ENCODE data around the gene PANK1.
"Not testable (repeated sequence)": the region's sequence is repeated elsewhere in the genome, so short reads cannot be mapped to it uniquely, and the experiment has no call there.

Gene PANK1

DNA sequence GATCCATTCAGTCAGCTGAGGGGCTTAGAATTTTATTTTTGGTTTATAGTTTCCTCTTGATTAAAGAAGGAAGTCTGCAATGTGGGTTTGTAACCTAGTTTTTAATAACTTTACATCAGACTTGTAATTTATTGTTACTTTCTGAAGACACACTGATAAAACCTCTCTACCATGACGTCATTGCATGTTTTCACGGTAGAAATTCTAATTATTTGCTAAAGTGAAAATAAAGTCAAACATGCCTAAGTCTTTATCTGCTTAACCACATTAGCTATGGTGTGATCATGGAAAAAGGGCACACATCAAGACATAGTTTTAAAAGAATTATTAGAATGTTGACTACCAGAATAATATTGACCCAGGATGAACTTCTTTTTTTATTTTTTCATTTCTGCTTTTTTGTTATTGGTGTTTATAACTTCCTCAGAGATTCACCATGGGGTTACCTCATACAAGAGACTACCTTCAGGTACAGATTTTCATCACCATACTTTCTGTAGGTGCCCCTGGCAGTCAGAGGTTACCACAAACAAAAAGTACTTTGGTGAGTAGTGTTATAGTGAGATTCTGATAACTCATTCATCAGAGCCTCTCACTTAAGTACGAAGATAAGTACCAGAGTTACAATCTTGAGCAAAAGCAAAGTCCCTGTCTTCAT is 7.0 kb upstream of the PANK1 start:
- DNase-seq, result no peak

DNA sequence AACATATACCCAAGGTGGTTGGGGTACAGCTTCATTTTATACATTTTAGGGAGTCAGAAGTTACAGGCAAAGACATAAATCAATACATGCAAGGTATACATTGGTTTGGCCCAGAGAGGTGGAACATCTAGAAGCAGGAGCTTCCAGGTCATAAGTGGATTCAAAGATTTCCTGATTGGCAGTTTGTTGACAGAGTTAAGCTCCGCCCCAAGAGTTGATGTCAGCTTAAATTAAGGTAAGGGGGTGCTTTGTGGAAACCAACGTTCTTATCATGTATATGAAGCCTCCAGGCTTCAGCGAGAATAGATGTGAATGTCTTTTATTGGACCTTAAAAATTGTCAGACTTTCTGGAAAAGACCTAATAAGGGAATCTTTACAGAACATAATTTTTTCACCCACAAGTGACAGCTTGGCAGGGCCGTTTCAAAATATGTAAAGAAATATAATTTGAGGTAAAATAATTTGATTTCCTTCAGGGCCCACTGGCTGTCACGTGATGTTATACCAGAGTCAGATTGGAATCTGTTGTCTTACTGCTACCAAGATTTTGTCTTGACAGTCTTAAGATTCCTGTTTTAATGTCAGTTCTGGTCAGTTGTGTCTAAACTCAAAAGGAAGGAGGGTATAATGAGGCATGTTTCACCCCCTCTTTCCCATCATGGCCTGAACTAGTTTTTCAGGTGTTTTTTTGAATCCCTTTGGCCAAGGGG is 6.3 kb upstream of the PANK1 start:
- no peak for DNase-seq

DNA sequence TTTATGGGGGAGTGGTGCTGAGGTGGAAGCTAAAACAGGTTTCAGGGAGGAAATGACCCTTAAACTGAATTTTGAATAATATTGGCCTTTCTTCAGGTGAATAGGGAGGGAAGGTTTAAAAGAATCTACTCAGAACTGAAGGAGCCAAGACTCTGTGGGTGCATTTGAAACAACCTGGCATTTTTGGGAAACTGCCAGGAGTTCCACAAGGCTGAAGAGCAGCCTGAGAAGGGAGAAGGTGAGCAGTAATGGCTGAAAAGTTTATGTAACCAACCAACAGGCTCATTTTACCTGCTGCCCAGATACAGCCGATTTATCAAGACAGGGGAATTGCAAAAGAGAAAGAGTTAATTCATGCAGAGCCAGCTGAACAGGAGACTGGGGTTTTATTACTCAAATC is 4.0 kb upstream of the PANK1 start:
- DNase-seq, result no peak

DNA sequence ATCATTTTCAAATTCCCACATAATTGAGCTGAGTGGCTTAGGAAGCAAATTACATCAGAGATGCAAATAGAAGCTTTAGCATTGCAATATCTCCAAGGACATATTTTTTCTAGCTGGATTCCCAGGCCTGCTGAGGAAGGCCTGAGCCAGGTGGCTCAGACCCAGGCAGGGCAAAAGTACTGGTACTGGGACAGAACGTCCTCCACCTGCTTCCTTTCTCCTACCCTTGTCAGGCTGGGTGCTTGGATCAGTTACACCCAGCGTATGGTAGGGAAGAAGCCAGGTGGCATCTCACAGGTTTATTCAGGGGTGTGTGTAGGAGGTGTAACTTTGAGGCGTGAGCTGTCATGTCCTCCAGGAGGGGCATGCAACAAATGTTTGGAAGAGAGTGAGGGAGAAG is 3.0 kb upstream of the PANK1 start:
- DNase-seq, result no peak

DNA sequence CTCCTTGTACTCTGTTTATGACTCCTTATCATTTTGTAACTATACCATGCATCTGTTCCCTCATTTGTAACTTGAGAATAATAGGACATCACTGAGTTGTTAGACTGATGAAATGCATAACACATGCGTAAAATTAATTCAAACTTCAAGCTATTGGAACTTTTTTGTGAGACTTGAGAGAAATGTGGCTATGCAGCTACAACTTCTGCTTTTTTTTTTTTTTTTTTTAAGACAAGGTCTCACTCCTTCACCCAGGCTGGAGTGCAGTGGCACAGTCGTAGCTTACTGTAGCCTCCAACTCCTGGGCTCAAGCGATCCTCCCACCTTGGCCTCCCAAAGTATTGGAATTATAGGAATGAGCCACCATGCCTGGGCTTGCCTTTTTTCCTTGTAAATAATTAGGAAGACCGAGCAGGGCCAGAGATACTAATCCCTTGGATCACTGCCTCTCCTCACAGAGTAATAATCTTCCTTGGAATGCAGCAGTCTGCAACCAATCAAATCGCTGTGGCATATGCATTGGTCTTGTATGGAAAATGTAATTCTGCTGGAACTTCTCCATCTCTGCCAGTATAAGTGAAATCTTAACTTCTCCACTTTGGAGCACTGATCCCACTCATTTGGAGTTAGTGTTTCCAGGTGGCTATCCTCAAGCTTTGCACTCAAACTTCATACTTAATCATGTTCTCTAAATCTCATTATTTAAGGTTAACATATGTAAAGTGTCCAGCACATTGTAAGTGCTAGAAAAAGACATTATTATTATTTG is 2.0 kb upstream of the PANK1 start:
- DNase-seq, result no peak

DNA sequence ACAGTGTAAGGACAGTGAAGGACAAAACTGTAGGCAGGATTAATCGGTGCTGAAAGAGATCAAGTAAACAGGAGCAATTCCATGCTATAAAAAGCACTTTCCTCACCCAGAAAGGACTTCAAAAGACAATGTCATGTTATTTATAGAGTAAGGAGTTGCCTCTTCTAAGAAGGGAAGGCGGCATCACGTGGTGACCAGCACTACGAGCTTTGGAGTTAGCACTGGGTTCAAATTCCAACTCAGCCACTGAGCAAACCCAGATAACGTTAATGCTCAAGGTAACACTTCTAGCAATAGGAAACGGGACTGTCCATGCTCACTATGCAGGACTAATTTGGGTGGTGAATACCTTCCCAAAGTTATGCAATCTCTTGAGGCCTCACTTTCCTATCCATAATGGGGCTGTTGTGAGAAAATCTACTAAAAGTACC is 715 bp upstream of the PANK1 start:
- DNase-seq, result no peak

DNA sequence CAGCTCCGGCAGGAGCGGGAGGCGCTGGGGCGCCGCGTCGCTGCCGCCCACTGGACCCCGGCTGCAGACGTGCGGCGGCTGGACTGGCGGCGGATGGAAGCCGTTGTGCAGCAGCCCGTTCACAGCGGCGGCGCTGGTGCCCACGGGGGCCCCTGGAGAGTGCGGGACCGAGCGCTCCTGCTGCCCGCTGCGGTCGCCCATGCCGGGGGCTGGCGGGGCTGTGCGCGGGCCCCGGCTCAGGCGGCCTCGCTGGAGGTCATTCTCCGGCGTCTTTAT is 413 bp downstream of the PANK1 start:
- peak; percentile 66 for DNase-seq

DNA sequence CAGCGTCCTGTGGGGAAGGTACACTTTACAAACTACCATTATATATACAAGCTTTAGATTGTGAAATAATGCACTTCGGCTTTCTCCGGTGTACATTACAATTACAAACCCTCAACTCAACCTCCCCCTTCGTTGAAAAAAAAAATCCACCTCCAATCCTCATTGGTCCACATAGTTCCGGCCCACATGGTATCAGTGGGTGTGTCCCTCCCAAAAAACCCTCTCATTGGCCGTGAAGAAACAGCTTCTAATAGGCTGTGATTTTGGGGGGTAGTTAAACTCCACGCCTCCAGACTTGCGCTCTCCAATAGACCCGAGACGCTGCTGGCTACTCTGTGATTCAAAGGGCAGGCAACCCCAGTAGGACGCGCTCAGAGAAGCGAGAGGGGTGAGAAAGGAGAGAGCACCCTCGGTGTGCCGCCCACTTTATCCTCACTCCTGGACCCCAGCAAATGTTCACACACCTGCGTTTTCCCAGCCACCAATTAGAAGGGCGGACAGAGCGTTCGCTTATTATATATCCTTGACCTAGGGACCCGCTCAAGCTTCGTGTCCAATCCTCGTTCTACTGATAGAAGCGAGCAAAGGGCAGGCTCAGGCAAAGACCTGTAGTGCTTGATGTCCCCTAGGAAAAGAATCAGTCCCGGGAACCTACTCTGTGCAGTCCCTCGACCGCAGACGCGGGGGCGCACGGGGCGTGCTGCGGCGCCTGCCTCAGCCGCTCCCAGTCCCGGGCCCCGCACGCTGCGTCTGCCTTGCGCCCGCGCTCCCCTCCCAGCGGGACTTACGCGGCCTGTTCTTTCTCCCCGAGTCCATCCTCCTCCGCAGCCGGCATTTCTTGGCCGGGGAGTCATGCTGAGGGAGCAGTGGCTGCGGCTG is 991 bp downstream of the PANK1 start:
- peak; percentile 96 for DNase-seq

DNA sequence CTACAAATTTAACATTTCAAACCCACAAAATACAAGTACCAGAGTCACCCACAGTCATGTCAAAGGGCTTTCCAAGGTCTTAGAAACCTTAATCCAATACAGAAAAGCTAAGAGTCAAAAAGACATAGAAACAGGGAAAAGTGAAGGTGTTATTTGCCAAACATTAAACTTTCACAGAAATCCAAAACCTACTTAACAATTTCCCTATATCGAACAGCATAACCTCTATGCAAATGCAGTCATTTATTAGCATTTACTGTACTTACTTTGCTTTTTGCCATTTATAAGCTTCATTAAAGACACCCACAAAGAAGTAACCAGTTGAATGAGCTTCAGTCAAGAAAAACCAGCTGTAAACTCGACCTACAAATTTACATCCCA is 1.6 kb downstream of the PANK1 start:
- DNase-seq, result no peak

DNA sequence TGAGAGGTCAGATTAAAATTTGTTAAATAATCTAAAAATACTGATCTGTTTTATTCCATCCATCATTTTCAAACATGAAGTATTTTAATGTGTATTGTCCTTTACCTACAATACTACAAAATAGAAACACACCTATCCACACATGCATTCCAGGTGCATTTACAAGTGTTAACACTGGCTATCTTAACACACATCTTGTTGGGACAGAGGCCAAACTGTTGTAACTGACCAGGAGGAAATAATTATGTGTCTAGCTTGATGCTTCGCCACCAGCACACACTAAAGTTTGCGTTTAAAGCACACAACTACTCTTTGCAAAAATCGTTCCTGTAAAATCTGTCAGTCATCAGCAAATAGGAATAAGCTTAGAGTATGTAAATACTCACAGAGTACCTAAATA is 2.8 kb downstream of the PANK1 start:
- DNase-seq, result no peak

DNA sequence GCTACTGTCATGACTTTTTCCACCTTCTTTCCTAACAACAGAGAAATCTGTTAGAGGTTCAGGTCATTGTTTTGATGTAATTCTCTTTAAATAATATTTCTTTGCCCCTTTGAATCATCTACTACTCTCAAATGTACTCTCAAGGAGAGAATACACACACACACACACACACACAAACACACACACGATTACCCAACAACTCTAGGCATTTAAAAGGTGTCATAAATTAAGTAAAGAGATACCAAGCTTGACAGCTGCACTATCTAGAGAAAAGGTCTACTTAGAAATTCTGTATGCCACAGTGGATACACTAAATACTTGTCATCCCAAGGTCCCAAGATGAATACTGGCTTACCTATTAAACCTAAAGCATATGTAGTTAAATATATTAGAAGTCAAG is 4.8 kb downstream of the PANK1 start:
- DNase-seq, result no peak

DNA sequence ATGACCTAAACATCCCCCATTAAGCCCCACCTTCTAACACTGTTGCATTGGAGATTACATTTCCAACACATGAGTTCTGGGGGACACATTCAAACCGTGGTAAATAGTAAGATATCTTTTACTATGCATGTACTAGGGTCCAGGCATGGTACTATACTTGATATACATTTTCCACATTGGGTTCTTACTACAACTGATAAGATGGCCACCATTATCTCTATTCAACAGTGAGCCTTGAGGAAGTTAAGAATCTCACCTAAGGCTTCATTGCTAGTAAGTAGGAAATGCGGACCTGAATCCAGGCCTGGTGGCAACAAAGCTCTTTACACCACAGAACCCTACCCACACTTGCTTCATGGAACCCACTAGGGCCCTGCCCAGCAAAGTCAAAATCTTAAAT is 5.7 kb downstream of the PANK1 start:
- DNase-seq, result no peak

DNA sequence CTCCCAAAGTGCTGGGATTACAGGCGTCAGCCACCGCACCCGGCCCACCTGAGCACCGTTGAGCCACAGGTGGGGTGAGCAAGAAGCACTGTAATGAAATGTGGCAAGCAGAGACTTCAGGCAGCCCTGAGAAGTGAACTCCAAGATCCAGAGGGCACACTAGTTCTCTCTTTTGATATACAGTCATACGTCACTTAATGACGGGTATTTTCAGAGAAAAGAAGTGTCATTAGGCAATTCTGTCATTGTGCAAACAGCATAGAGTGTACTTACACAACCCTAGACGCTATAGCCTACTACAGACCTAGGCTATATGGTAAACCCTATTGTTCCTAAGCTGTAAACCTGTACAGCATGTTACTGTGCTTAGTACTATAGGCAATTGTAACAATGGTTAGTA is 7.9 kb downstream of the PANK1 start:
- DNase-seq, result no peak

DNA sequence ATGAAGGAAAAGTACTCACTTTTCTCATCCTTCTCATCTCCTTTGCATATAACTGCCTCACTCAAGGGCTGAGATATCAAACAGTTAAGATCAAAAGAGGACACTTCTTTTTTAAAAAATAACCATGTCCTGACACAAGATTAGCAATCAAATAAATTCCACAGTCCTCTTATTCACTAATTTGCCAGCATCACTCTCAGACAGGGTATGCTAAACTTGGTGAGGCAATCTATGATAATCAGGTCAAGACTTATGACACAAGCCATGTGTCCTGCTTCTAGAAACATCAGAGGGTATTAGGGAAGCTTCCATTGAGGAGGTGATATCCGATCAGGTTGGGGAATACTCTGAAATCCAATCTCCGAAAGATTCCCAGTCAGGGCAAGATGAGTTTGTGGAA is 10.4 kb downstream of the PANK1 start:
- DNase-seq, result no peak

DNA sequence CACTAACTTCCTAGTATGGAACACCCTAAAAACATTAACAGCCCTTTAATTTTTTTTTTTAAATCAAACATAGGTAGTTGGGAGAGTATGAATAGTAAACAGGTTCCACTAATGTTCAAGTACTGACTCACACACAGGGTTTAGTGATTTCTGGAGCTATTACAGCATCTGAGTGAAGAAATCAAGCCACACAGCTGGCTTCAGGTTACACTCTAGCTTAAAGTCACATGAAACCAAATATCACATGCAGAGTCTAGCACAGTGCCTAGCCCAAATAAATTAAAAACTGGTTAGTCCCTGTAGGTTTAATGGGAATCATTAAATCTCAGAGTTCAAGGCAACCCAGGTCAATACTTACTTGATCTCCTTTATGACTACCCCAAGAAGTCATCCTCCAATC is 11.6 kb downstream of the PANK1 start:
- no peak for DNase-seq

DNA sequence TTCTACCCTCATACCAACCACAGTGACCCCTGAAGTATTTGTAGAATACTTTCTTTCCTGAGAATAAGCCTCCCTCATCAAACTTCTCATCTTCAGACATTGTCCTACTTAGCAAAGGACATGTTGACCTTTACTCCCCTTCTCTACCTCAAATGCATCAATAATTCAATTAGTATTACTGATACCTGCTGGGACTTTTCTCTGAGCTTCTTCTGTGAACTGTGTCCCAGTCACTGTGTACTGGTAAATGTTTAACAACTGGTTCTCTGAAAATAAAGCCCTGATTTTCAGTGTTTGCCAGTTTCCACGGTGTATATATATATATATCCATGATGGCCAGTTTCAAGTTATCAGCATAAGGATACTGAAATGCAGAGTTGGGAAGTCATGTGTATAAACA is 12.2 kb downstream of the PANK1 start:
- no peak for DNase-seq

DNA sequence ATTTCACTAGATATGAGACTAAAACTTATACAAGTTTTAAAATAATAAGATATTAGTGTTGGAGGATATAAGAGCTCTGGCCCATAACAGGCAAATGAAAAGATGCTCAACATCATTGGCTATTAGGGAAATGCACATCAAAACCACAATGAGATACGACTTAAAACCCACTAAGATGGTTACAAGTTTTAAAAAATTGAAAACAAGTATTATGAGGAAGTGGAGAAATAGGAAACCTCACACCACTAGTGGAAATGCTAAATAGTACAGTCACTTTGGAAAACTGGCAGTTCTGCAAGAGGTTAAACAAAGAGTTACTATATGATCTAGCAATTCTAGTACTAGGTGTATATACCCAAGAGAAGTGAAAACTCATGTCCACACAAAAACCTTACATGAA is 17.2 kb downstream of the PANK1 start:
- DNase-seq, result no peak

DNA sequence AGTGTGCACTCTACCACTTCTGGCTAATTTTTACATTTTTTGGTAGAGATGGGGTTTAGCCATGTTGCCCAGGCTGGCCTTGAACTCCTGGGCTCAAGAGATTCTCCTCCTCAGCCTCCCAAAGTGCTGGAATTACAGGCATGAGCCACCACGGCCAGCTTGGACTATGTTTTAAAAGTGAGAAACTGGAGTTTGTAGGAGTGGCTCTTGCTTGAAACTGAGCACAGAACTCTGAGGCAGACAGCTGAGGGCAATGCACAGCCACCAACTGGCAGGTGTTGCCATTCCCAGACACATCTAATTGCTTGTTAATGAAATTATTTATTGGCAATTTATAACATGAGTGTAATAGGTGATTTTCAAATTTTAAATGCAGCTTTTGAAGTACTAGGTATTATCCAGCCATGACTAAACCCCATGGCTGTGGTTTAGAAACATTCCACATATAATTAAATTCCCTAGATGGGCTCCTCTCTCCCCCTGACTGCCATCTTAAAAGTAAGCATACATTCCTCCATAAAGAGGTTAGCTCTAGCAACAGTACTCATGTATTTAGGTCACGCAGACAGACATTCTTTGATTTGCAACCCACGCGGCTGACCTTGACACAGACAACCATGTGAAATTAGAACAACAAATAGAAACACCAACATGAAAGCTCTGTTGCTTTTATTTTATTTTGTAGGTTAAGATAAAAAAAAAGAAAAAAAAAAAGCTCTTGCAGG is 19.8 kb downstream of the PANK1 start:
- DNase-seq, result no peak

DNA sequence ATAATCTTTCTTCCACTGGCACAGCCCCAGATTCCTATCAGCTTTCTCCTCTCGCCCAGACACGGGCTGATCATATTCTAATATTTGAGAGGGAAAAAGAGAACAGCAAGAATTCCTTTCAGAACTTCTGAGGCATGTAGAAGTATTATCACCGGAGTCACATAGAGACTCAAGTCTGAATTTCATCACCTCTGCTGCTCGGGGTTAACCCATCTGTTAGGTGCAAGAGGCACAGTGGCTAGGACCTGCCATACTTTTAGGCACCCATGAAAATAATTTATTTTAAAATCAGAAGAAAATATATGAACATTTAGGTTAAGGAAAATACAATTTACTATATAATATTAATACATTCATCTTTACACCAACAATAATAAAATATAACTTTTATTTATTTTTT is 21.0 kb downstream of the PANK1 start:
- DNase-seq, result no peak

DNA sequence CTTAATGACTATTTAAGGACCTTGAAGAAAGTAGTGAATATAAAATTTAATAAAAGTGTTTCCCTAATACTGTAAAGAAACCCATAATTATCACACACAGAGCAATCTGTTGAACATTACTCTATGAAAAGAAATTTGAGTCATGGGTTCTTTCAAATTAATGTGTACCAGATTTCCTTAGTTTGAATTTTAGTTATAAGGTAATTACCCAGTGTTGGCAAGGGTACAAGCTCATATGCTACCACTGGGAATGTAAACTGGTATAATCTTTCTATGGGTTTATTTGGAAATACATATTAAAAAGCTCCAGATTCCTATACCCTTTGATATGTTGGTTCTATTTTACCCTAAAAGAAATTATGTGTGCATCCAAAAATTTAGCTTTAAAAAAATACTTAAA is 22.9 kb downstream of the PANK1 start:
- DNase-seq, result peak; percentile 57

DNA sequence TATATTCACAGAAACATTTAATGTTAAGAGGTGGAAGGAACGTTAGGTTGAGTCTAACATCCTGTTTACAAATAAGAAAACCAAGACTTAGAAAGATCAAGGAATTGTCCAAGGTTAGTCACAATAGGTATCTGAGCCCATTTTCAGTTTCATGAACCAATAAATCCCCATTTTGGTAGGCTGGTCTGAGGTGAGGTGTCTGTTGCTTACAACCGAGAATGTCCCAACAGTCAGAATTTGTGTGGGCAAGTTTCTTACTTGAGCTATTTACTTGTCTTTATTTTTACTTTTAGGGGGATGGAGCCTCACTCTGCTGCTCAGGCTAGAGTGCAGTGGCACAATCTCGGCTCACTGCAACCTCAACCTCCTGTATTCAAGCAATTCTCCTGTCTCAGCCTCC is 23.6 kb downstream of the PANK1 start:
- DNase-seq, result no peak

DNA sequence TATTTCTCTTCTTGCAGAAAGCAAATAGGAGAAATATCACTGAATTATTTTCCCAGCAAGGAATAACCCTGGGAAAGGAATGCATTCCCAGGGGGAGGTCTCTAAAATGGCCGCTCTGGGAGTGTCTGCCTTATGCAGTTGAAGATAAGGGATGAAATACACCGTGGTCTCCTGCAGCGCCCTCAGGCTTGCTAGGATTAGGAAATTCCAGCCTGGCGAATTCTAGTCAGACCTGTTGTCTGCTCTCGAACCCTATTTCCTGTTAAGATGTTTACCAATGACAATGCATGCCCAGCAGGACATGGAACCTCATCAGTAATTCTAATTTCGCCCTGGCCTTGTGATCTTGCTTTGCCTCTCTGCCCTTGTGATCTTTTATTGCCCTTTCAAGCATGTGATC is 24.7 kb downstream of the PANK1 start:
- DNase-seq, result not testable (repeated sequence)

DNA sequence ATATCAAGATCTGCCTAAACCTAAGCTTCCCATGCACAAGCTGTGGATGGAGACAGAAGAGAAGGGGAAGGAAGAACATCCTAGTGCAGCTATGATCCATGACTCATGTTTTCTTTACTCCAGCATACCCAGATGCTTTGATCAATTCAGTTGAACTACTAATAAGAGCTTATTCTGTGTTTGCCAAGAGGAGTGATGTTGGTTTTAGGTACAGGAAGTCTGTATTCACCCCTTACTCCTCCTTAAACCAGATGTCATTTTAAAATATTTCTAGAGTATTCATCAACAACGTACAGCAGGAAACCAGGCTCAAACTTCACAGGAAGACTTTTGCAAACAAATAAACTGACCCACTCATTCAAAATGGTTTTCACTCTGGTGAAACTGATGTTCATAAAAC is 29.2 kb downstream of the PANK1 start:
- DNase-seq, result peak; percentile 2

All from NCI-H69 (cell line).